HEK293T (cell line): ENCODE measurements around the gene WNT7A.

Experiments
- BHLHE40 ChIP-seq: fragments of 450-650 bp; IDR thresholded peaks from 2 replicates; pipeline ENCODE4 v1.6.1; 2016; ENCODE audit warnings: mild to moderate bottlenecking, moderate library complexity, borderline replicate concordance
- FOXA1 ChIP-seq: fragments of 450-650 bp; IDR thresholded peaks from 2 replicates; pipeline ENCODE4 v1.6.1; 2016; ENCODE audit warnings: mild to moderate bottlenecking
- FOXK2 ChIP-seq: fragments of 450-650 bp; IDR thresholded peaks from 2 replicates; pipeline ENCODE4 v1.6.1; 2016; ENCODE audit warnings: mild to moderate bottlenecking
- FOXM1 ChIP-seq: fragments of 450-650 bp; IDR thresholded peaks from 2 replicates; pipeline ENCODE4 v1.6.1; 2017; ENCODE audit warnings: mild to moderate bottlenecking, borderline replicate concordance
- NFRKB ChIP-seq: fragments of 450-650 bp; IDR thresholded peaks from 2 replicates; pipeline ENCODE4 v1.6.1; 2016; ENCODE audit warnings: mild to moderate bottlenecking, moderate library complexity
- SUZ12 ChIP-seq: fragments of 450-650 bp; IDR thresholded peaks from 2 replicates; pipeline ENCODE4 v1.6.1; 2016; ENCODE audit warnings: mild to moderate bottlenecking
- TARDBP ChIP-seq: fragments of 450-650 bp; IDR thresholded peaks from 2 replicates; pipeline ENCODE4 v1.6.1; 2016
- ZNF384 ChIP-seq: fragments of 450-650 bp; IDR thresholded peaks from 2 replicates; pipeline ENCODE4 v1.6.1; 2016
- TF ChIP-seq, protein P1 (sequence below): fragments of 450-650 bp; IDR thresholded peaks from 2 replicates; pipeline ENCODE4 v1.6.1; 2016

DNA sequence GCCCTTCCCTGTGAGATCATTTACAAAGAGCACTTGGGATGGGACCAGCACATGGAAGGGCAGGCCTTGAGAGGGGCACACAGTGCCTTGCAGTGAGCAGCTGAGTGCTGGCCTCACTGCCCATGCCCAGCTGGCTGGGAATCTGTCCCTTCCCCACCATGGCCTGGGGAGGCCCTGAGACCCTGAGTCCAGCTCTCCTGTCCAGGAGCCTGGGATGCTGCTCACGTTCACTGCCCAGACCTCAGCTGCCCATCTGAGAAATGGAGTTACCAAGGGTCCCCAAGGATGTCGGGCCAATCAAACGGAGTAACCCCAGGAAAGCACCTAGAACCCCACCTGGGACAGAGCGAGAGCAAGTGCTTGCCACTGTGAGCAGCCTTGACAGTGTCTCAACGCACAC is 35.6 kb downstream of the WNT7A start:
- TF ChIP-seq FOXM1 = no peak
- no peak for TF ChIP-seq TARDBP
- TF ChIP-seq, protein P1, sequence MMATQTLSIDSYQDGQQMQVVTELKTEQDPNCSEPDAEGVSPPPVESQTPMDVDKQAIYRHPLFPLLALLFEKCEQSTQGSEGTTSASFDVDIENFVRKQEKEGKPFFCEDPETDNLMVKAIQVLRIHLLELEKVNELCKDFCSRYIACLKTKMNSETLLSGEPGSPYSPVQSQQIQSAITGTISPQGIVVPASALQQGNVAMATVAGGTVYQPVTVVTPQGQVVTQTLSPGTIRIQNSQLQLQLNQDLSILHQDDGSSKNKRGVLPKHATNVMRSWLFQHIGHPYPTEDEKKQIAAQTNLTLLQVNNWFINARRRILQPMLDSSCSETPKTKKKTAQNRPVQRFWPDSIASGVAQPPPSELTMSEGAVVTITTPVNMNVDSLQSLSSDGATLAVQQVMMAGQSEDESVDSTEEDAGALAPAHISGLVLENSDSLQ = no peak
- no peak for TF ChIP-seq ZNF384
- TF ChIP-seq NFRKB = no peak
- no peak for TF ChIP-seq SUZ12
- no peak for TF ChIP-seq FOXA1
- TF ChIP-seq FOXK2 = no peak
- TF ChIP-seq BHLHE40 = no peak
